MG63 (cell line): ENCODE measurements around the gene ITGA1. TPM values are rescaled to one million over a fixed set of nuclear protein-coding genes. Genes with fewer than 3 reads are reported as not detected.
"Not testable (repeated sequence)": the region's sequence is repeated elsewhere in the genome, so short reads cannot be mapped to it uniquely, and the experiment has no call there.

Experiments used
- DNase-seq: peaks from one replicate; pipeline ENCODE4 v3.0.0-alpha.2; 2020
- H3K27me3 ChIP-seq: fragments of 250-450 bp; sonication (Bioruptor Pico); 2 replicates; pipeline ENCODE4 v1.5.1; 2020; ENCODE audit warnings: mild to moderate bottlenecking, moderate library complexity
- H3K36me3 ChIP-seq: fragments of 250-450 bp; sonication (Bioruptor Pico); 2 replicates; pipeline ENCODE4 v1.5.1; 2020; ENCODE audit warnings: mild to moderate bottlenecking, moderate library complexity
- H3K4me3 ChIP-seq: fragments of 250-450 bp; sonication (Bioruptor Pico); 2 replicates; pipeline ENCODE4 v1.5.1; 2020; ENCODE audit warnings: mild to moderate bottlenecking, moderate library complexity
- H3K9me3 ChIP-seq: fragments of 250-450 bp; sonication (Bioruptor Pico); 2 replicates; pipeline ENCODE4 v1.5.1; 2020; ENCODE audit warnings: mild to moderate bottlenecking, moderate library complexity
- total RNA-seq: library from RNA; depleted of rRNA; stranded (reverse); fragments of >200 nt; shearing (Covaris generic); gene quantifications from 2 replicates; pipeline ENCODE4 v1.2.3, GENCODE V29; 2014; ENCODE audit warnings: low replicate concordance

The ITGA1 gene
- total RNA-seq, 1 experiment from 2014 or later = 1.4 TPM

- Histone ChIP-seq H3K9me3 (no peaks in the 10 kb centered on the region), H3K27me3 (no peaks in the 10 kb centered on the region)
- no peak for DNase-seq
Observed at GRCh38 chr5:52808316-52808901, 20.7 kb downstream of the ITGA1 start.

GRCh38 chr5:52809884-52810283, 22.2 kb downstream of the ITGA1 start:
- Histone ChIP-seq H3K27me3 (no peaks in the 10 kb centered on the region), H3K36me3 (peaks cover 6% of the 10 kb centered on the region), H3K9me3 (no peaks in the 10 kb centered on the region), H3K4me3 (no peak overlapping the region)
- no peak for DNase-seq

More at GRCh38 chr5:52808316-52808901, 20.7 kb downstream of the ITGA1 start:
- Histone ChIP-seq H3K36me3 (peaks cover 20% of the 10 kb centered on the region), H3K4me3 (no peak overlapping the region)

- no peak for DNase-seq
- Histone ChIP-seq H3K4me3 (no peak overlapping the region), H3K36me3 (peaks cover under 1% of the 10 kb centered on the region), H3K9me3 (no peaks in the 10 kb centered on the region), H3K27me3 (no peaks in the 10 kb centered on the region)
Observed at GRCh38 chr5:52810426-52810825, 22.7 kb downstream of the ITGA1 start.

- Histone ChIP-seq H3K4me3 (no peak overlapping the region), H3K36me3 (no peaks in the 10 kb centered on the region; the same call in 1 of the 2 replicates), H3K9me3 (no peaks in the 10 kb centered on the region), H3K27me3 (no peaks in the 10 kb centered on the region)
- peak; percentile 20 for DNase-seq
Observed at GRCh38 chr5:52811067-52811749, 23.5 kb downstream of the ITGA1 start.

- DNase-seq = no peak
- H3K36me3 ChIP-seq = no peaks in the 10 kb centered on the region
- no peaks in the 10 kb centered on the region for H3K27me3 ChIP-seq
- H3K4me3 ChIP-seq = no peak overlapping the region
- no peaks in the 10 kb centered on the region for H3K9me3 ChIP-seq
Observed at GRCh38 chr5:52814352-52815148, 26.8 kb downstream of the ITGA1 start.

- Histone ChIP-seq H3K36me3 (no peaks in the 10 kb centered on the region), H3K9me3 (no peaks in the 10 kb centered on the region), H3K27me3 (no peaks in the 10 kb centered on the region), H3K4me3 (no peak overlapping the region)
- no peak for DNase-seq
Observed at GRCh38 chr5:52817818-52818217, 30.1 kb downstream of the ITGA1 start.

GRCh38 chr5:52818360-52818759, 30.6 kb downstream of the ITGA1 start:
- no peaks in the 10 kb centered on the region for H3K9me3 ChIP-seq
- no peaks in the 10 kb centered on the region for H3K27me3 ChIP-seq
- H3K4me3 ChIP-seq = no peak overlapping the region
- no peak for DNase-seq
- no peaks in the 10 kb centered on the region for H3K36me3 ChIP-seq

- not testable (repeated sequence) for H3K27me3 ChIP-seq, H3K36me3 ChIP-seq, DNase-seq, H3K4me3 ChIP-seq, H3K9me3 ChIP-seq
Observed at GRCh38 chr5:52818807-52819206, 31.1 kb downstream of the ITGA1 start.

- Histone ChIP-seq H3K36me3 (no peaks in the 10 kb centered on the region), H3K4me3 (no peak overlapping the region), H3K27me3 (no peaks in the 10 kb centered on the region), H3K9me3 (no peaks in the 10 kb centered on the region)
- DNase-seq = no peak
Observed at GRCh38 chr5:52821901-52822300, 34.2 kb downstream of the ITGA1 start.

GRCh38 chr5:52822437-52822836, 34.7 kb downstream of the ITGA1 start:
- DNase-seq = no peak
- no peaks in the 10 kb centered on the region for H3K9me3 ChIP-seq
- H3K36me3 ChIP-seq = no peaks in the 10 kb centered on the region
- no peaks in the 10 kb centered on the region for H3K27me3 ChIP-seq
- H3K4me3 ChIP-seq = no peak overlapping the region

GRCh38 chr5:52824827-52825226, 37.1 kb downstream of the ITGA1 start:
- DNase-seq = no peak
- Histone ChIP-seq H3K4me3 (no peak overlapping the region), H3K9me3 (no peaks in the 10 kb centered on the region), H3K27me3 (no peaks in the 10 kb centered on the region), H3K36me3 (no peaks in the 10 kb centered on the region)

GRCh38 chr5:52825826-52826225, 38.1 kb downstream of the ITGA1 start:
- H3K27me3 ChIP-seq = no peaks in the 10 kb centered on the region
- H3K4me3 ChIP-seq = no peak overlapping the region
- H3K9me3 ChIP-seq = no peaks in the 10 kb centered on the region
- no peaks in the 10 kb centered on the region for H3K36me3 ChIP-seq
- DNase-seq = no peak

GRCh38 chr5:52827815-52828214, 40.1 kb downstream of the ITGA1 start:
- no peak overlapping the region for H3K4me3 ChIP-seq
- H3K9me3 ChIP-seq = no peaks in the 10 kb centered on the region
- H3K36me3 ChIP-seq = no peaks in the 10 kb centered on the region
- no peak for DNase-seq
- no peaks in the 10 kb centered on the region for H3K27me3 ChIP-seq

- Histone ChIP-seq H3K36me3 (no peaks in the 10 kb centered on the region), H3K4me3 (no peak overlapping the region), H3K9me3 (no peaks in the 10 kb centered on the region), H3K27me3 (no peaks in the 10 kb centered on the region)
- DNase-seq = no peak
Observed at GRCh38 chr5:52829664-52830063, 41.9 kb downstream of the ITGA1 start.

- no peaks in the 10 kb centered on the region for H3K36me3 ChIP-seq
- DNase-seq = no peak
- no peaks in the 10 kb centered on the region for H3K27me3 ChIP-seq
- H3K4me3 ChIP-seq = no peak overlapping the region
- no peaks in the 10 kb centered on the region for H3K9me3 ChIP-seq
Observed at GRCh38 chr5:52830650-52831049, 42.9 kb downstream of the ITGA1 start.

- Histone ChIP-seq H3K27me3 (no peaks in the 10 kb centered on the region), H3K4me3 (no peak overlapping the region), H3K36me3 (no peaks in the 10 kb centered on the region), H3K9me3 (no peaks in the 10 kb centered on the region)
- no peak for DNase-seq
Observed at GRCh38 chr5:52831786-52832511, 44.2 kb downstream of the ITGA1 start.

GRCh38 chr5:52834320-52834719, 46.6 kb downstream of the ITGA1 start:
- no peaks in the 10 kb centered on the region for H3K9me3 ChIP-seq
- H3K4me3 ChIP-seq = no peak overlapping the region
- H3K27me3 ChIP-seq = no peaks in the 10 kb centered on the region
- no peaks in the 10 kb centered on the region for H3K36me3 ChIP-seq
- DNase-seq = no peak
